ENCODE results near the gene ADARB2. TPM values are rescaled to one million over a fixed set of nuclear protein-coding genes. Genes with fewer than 3 reads are reported as not detected.

ADARB2 gene
- total and polyA plus RNA-seq, 4 donors, result 0.55 to 0.70 (median 0.59) TPM; not detected in 1

DNA sequence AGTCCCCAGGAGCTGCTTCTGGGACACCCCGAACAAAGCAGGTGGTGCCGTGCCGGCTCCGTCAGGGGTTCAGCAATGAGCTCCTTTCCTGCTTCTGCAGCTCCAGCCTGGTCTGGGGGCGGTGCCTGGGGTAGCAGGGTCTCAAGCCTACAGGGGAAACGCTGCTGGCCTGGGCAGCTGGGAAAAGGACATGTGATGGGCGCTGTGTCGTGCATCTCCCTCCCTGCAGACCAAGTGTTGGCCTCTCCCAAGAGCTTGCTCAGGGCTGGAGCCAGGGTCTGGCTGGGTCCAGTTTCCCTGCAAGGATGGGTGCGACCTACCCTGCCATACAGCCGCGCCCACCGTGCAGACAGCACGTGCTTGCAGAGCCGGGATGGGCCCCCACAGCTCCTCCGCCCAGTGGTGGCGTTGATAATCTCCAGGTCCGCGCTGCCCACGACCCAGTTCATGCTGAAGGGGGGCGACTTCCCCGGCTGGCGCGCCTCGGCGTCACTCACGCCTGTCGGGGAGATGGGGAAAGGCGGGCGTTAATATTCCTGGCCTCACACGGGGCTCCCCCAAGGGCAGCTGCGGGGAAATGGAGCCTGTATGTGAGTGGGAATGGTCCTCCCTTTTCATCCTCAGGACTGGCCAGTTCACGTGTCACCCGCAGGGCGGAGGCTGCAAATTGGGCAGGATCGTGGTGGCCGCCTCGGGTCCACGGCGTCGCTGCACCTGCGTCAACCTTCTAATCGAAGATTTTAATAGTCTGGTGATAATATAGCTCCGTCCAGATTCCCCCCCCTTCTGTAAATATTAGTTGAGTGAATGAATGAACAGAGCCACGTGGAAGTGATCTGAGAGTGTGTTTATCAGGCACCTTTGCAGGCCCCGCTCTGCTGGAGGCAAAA lies 552.5 kb downstream of the ADARB2 start:
- 80% methylated on average over 45 of the region's 45 CpGs for WGBS
- TF ChIP-seq HNF4G (IDR thresholded peaks at IDR 0.05) (no peak), JUND (IDR thresholded peaks at IDR 0.05) (no peak), SP1 (IDR thresholded peaks at IDR 0.05) (no peak), FOXA1 (IDR thresholded peaks at IDR 0.05) (no peak), YY1 (IDR thresholded peaks at IDR 0.05) (no peak), HNF4A (conservative IDR thresholded peaks at IDR 0.05) (no peak)
- TF ChIP-seq, protein P1, sequence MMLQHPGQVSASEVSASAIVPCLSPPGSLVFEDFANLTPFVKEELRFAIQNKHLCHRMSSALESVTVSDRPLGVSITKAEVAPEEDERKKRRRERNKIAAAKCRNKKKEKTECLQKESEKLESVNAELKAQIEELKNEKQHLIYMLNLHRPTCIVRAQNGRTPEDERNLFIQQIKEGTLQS (IDR thresholded peaks at IDR 0.05), result no peak
- TF ChIP-seq, protein P2, sequence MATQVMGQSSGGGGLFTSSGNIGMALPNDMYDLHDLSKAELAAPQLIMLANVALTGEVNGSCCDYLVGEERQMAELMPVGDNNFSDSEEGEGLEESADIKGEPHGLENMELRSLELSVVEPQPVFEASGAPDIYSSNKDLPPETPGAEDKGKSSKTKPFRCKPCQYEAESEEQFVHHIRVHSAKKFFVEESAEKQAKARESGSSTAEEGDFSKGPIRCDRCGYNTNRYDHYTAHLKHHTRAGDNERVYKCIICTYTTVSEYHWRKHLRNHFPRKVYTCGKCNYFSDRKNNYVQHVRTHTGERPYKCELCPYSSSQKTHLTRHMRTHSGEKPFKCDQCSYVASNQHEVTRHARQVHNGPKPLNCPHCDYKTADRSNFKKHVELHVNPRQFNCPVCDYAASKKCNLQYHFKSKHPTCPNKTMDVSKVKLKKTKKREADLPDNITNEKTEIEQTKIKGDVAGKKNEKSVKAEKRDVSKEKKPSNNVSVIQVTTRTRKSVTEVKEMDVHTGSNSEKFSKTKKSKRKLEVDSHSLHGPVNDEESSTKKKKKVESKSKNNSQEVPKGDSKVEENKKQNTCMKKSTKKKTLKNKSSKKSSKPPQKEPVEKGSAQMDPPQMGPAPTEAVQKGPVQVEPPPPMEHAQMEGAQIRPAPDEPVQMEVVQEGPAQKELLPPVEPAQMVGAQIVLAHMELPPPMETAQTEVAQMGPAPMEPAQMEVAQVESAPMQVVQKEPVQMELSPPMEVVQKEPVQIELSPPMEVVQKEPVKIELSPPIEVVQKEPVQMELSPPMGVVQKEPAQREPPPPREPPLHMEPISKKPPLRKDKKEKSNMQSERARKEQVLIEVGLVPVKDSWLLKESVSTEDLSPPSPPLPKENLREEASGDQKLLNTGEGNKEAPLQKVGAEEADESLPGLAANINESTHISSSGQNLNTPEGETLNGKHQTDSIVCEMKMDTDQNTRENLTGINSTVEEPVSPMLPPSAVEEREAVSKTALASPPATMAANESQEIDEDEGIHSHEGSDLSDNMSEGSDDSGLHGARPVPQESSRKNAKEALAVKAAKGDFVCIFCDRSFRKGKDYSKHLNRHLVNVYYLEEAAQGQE (IDR thresholded peaks at IDR 0.05), result no peak
- Histone ChIP-seq H3K36me3 (ENCODE audit: control insufficient read depth in 4 of 4, insufficient read depth in 3 of 4, low read depth in 1 of 4, low read length in 3 of 4) (no peaks in the 10 kb centered on the region), H3K9me3 (ENCODE audit: control insufficient read depth in 4 of 4, low read length in 3 of 4) (no peaks in the 10 kb centered on the region), H3K4me3 (ENCODE audit: low read depth in 1 of 3, low read length in 3 of 3) (no peak overlapping the region), H3K27me3 (ENCODE audit: control insufficient read depth in 4 of 4, insufficient read depth in 4 of 4, low read length in 3 of 4) (no peaks in the 10 kb centered on the region), H3K9ac (ENCODE audit: low read depth in 1 of 2, low read length in 2 of 2) (no peak overlapping the region), H3K27ac (ENCODE audit: low read depth in 1 of 2, low read length in 2 of 2) (no peak overlapping the region), H3K4me1 (ENCODE audit: control insufficient read depth in 4 of 4, insufficient read depth in 4 of 4, low read length in 3 of 4) (no peaks in the 10 kb centered on the region)
- DNase-seq (ENCODE audit: low spot score), result no peak

DNA sequence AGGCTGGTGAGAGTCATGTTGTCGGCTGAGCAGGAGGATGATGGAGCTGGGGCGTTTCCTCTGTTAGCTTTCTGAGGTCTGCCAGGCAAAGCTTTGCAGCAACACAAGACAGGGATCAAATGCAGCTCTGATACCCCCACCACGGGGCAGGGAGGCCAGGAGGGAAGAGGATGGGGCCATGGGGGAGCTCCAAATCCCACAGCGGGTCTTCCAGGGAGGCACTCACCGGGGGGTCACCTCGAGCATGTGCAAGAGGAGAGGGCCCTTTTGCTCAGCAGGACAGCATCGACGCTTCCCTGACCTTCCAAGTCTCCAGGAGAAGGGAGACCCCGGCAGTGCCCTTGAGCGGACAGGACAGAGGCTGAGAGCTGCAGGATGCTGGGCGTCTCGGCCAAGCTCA lies 553.6 kb downstream of the ADARB2 start:
- Histone ChIP-seq H3K4me3 (ENCODE audit: low read depth in 1 of 3, low read length in 3 of 3) (no peak overlapping the region), H3K4me1 (ENCODE audit: control insufficient read depth in 4 of 4, insufficient read depth in 4 of 4, low read length in 3 of 4) (no peaks in the 10 kb centered on the region), H3K27me3 (ENCODE audit: control insufficient read depth in 4 of 4, insufficient read depth in 4 of 4, low read length in 3 of 4) (no peaks in the 10 kb centered on the region), H3K9ac (ENCODE audit: low read depth in 1 of 2, low read length in 2 of 2) (no peak overlapping the region), H3K36me3 (ENCODE audit: control insufficient read depth in 4 of 4, insufficient read depth in 3 of 4, low read depth in 1 of 4, low read length in 3 of 4) (no peaks in the 10 kb centered on the region), H3K27ac (ENCODE audit: low read depth in 1 of 2, low read length in 2 of 2) (no peak overlapping the region), H3K9me3 (ENCODE audit: control insufficient read depth in 4 of 4, low read length in 3 of 4) (no peaks in the 10 kb centered on the region)
- TF ChIP-seq TAF1 (conservative IDR thresholded peaks at IDR 0.05), result no peak
- TF ChIP-seq SP1 (IDR thresholded peaks at IDR 0.05), result no peak
- TF ChIP-seq HNF4G (IDR thresholded peaks at IDR 0.05), result no peak
- no peak for TF ChIP-seq YY1 (IDR thresholded peaks at IDR 0.05)
- TF ChIP-seq NR2F2 (IDR thresholded peaks at IDR 0.05), result no peak
- no peak for TF ChIP-seq GABPA (IDR thresholded peaks at IDR 0.05 in 1 of 2, conservative IDR thresholded peaks at IDR 0.05 in 1 of 2)
- TF ChIP-seq, protein P1 (IDR thresholded peaks at IDR 0.05), result no peak
- no peak for TF ChIP-seq HNF4A (conservative IDR thresholded peaks at IDR 0.05)
- DNase-seq (ENCODE audit: low spot score), result no peak
- WGBS, result 71% methylated on average over 12 of the region's 12 CpGs

DNA sequence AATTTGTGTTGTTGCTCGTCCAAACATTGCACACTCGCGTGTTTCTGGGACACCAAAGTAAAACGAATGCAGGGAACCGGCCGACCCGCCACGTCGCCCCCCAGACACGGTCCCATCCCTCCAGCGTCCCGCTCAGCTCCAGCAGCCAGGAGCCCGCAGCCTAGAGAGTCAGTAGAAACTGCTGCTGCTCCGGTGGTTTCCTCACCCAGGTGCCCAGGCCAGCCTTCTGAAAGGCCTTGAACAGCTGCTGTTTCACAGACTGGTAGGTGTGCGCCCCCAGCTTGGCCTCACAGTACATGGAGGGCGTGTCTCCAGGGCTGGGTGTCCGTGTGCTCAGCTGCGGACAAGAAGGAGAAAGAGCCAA lies 554.3 kb downstream of the ADARB2 start:
- no peaks in the 10 kb centered on the region for H3K36me3 ChIP-seq (ENCODE audit: control insufficient read depth in 4 of 4, insufficient read depth in 3 of 4, low read depth in 1 of 4, low read length in 3 of 4)
- DNase-seq (ENCODE audit: low spot score), result no peak
- no peak for TF ChIP-seq GABPA (IDR thresholded peaks at IDR 0.05 in 1 of 2, conservative IDR thresholded peaks at IDR 0.05 in 1 of 2)
- TF ChIP-seq, protein P2 (IDR thresholded peaks at IDR 0.05), result no peak
- no peaks in the 10 kb centered on the region for H3K9me3 ChIP-seq (ENCODE audit: control insufficient read depth in 4 of 4, low read length in 3 of 4)
- WGBS, result 80% methylated on average over 18 of the region's 18 CpGs
- H3K4me1 ChIP-seq (ENCODE audit: control insufficient read depth in 4 of 4, insufficient read depth in 4 of 4, low read length in 3 of 4), result no peaks in the 10 kb centered on the region
- H3K27me3 ChIP-seq (ENCODE audit: control insufficient read depth in 4 of 4, insufficient read depth in 4 of 4, low read length in 3 of 4), result no peaks in the 10 kb centered on the region
- no peak overlapping the region for H3K27ac ChIP-seq (ENCODE audit: low read depth in 1 of 2, low read length in 2 of 2)
- H3K4me3 ChIP-seq (ENCODE audit: low read depth in 1 of 3, low read length in 3 of 3), result no peak overlapping the region
- no peak overlapping the region for H3K9ac ChIP-seq (ENCODE audit: low read depth in 1 of 2, low read length in 2 of 2)
